GM23338 (cell line): Measurements from ENCODE around the gene RAB11FIP4. TPM values are rescaled to one million over a fixed set of nuclear protein-coding genes. Genes with fewer than 3 reads are reported as not detected.

ENCODE experiments used
- ATAC-seq: fragments of 200-7000 bp; cut with Tn5 transposase; 3 replicates; pipeline ENCODE4 v1.9.1; 2020
- DNase-seq: peaks from one replicate; pipeline ENCODE4 v3.0.0-alpha.2; 2015; ENCODE audit warnings: low spot score
- H2AFZ ChIP-seq: fragments of 200-600 bp; sonication (generic); 2 replicates; pipeline ENCODE4 v1.8.0; 2016; ENCODE audit warnings: antibody characterized with exemption, mild to moderate bottlenecking, moderate library complexity
- H3F3A ChIP-seq: fragments of 200-600 bp; sonication (generic); replicated peaks from 2 replicates; pipeline ENCODE4 v1.8.0; 2017; ENCODE audit warnings: antibody characterized with exemption, mixed run types, low read depth
- H3K27ac ChIP-seq: fragments of 200-600 bp; sonication (generic); 2 replicates; pipeline ENCODE4 v1.6.1; 2016; ENCODE audit warnings: low read depth
- H3K27me3 ChIP-seq: fragments of 200-600 bp; sonication (generic); 2 replicates; pipeline ENCODE4 v1.8.0; 2016; ENCODE audit warnings: mild to moderate bottlenecking, mixed run types, moderate library complexity; ENCODE audit not compliant: insufficient read depth
- H3K36me3 ChIP-seq: fragments of 200-600 bp; sonication (generic); 2 replicates; pipeline ENCODE4 v1.8.0; 2016; ENCODE audit warnings: mild to moderate bottlenecking; ENCODE audit not compliant: insufficient read depth
- H3K4me1 ChIP-seq: fragments of 200-600 bp; sonication (generic); 2 replicates; pipeline ENCODE4 v1.8.0; 2016; ENCODE audit warnings: mild to moderate bottlenecking, moderate library complexity; ENCODE audit not compliant: insufficient read depth
- H3K4me2 ChIP-seq: fragments of 200-600 bp; sonication (generic); 2 replicates; pipeline ENCODE4 v1.7.1; 2017; ENCODE audit warnings: mixed run types
- H3K4me3 ChIP-seq: fragments of 200-600 bp; sonication (generic); 2 replicates; pipeline ENCODE4 v1.6.1; 2016; ENCODE audit warnings: mixed run types
- H3K79me2 ChIP-seq: fragments of 200-600 bp; sonication (generic); replicated peaks from 2 replicates; pipeline ENCODE4 v1.8.0; 2017; ENCODE audit warnings: mild to moderate bottlenecking; ENCODE audit not compliant: insufficient read depth
- H3K9me2 ChIP-seq: fragments of 200-600 bp; sonication (generic); 2 replicates; pipeline ENCODE4 v1.8.0; 2017; ENCODE audit not compliant: insufficient read depth
- H4K20me1 ChIP-seq: fragments of 200-600 bp; sonication (generic); replicated peaks from 2 replicates; pipeline ENCODE4 v1.8.0; 2017; ENCODE audit warnings: mild to moderate bottlenecking; ENCODE audit not compliant: insufficient read depth
- H3K27ac Mint-ChIP-seq: 2 replicates; pipeline ENCODE4 v1.8.0; 2020; ENCODE audit warnings: inconsistent platforms, mild to moderate bottlenecking, moderate library complexity, mixed read lengths
- H3K27me3 Mint-ChIP-seq: 3 replicates; pipeline ENCODE4 v1.8.0; 2022; ENCODE audit warnings: low read depth, mild to moderate bottlenecking, moderate library complexity, mixed read lengths, inconsistent platforms; ENCODE audit not compliant: insufficient read depth, poor library complexity
- H3K36me3 Mint-ChIP-seq: 3 replicates; pipeline ENCODE4 v1.8.0; 2021; ENCODE audit warnings: low read depth, mild to moderate bottlenecking, inconsistent platforms, moderate library complexity, mixed read lengths
- H3K4me1 Mint-ChIP-seq: 3 replicates; pipeline ENCODE4 v1.8.0; 2020; ENCODE audit warnings: mild to moderate bottlenecking, inconsistent platforms, mixed read lengths
- H3K4me3 Mint-ChIP-seq: 3 replicates; pipeline ENCODE4 v1.8.0; 2021; ENCODE audit warnings: moderate library complexity, mild to moderate bottlenecking, inconsistent platforms, mixed read lengths
- H3K9me3 Mint-ChIP-seq: 3 replicates; pipeline ENCODE4 v1.8.0; 2020; ENCODE audit warnings: moderate library complexity, mild to moderate bottlenecking, inconsistent platforms, mixed read lengths
- CREB1 ChIP-seq: fragments of 250-450 bp; sonication (Bioruptor Pico); IDR thresholded peaks from 2 replicates; pipeline ENCODE4 v1.5.0; 2020; ENCODE audit warnings: low read depth, mild to moderate bottlenecking, moderate library complexity
- CTCF ChIP-seq, 2 experiments: fragments of 200-600 bp in 1 of 2; sonication (generic) in 1 of 2; conservative IDR thresholded peaks; 2 replicates each; pipeline versions ENCODE4 v1.5.1 to v1.6.1; 2016 to 2017; ENCODE audit warnings: antibody characterized with exemption in 2 of 2, low read depth in 2 of 2, mild to moderate bottlenecking in 2 of 2, moderate library complexity in 1 of 2
- ETS1 ChIP-seq: IDR thresholded peaks from 2 replicates; pipeline ENCODE4 v1.6.1; 2016; ENCODE audit warnings: antibody characterized with exemption
- EZH2 ChIP-seq: fragments of 200-600 bp; sonication (generic); IDR thresholded peaks from one replicate; pipeline ENCODE4 v1.8.0; 2017; ENCODE audit warnings: antibody characterized with exemption, mild to moderate bottlenecking, low read depth; ENCODE audit not compliant: unreplicated experiment
- EZH2phosphoT487 ChIP-seq: fragments of 200-600 bp; sonication (generic); IDR thresholded peaks from one replicate; pipeline ENCODE4 v1.8.1; 2018; ENCODE audit warnings: antibody characterized with exemption; ENCODE audit not compliant: unreplicated experiment
- JUNB ChIP-seq: IDR thresholded peaks from one replicate; pipeline ENCODE4 v1.6.1; 2016; ENCODE audit warnings: antibody characterized with exemption; ENCODE audit not compliant: unreplicated experiment
- NANOG ChIP-seq: IDR thresholded peaks from 2 replicates; pipeline ENCODE4 v1.6.1; 2016; ENCODE audit warnings: antibody characterized with exemption, borderline replicate concordance
- POLR2AphosphoS5 ChIP-seq: IDR thresholded peaks from 2 replicates; pipeline ENCODE4 v1.6.1; 2016; ENCODE audit warnings: antibody characterized with exemption, low read depth
- REST ChIP-seq: IDR thresholded peaks from one replicate; pipeline ENCODE4 v1.6.1; 2018; ENCODE audit warnings: antibody characterized with exemption; ENCODE audit not compliant: unreplicated experiment
- STAT1 ChIP-seq: IDR thresholded peaks from one replicate; pipeline ENCODE4 v1.6.1; 2016; ENCODE audit warnings: antibody characterized with exemption; ENCODE audit not compliant: unreplicated experiment
- ZNF114 ChIP-seq: fragments of 250-450 bp; sonication (Bioruptor Pico); IDR thresholded peaks from 2 replicates; pipeline ENCODE4 v1.5.0; 2020; ENCODE audit warnings: mild to moderate bottlenecking, moderate library complexity
- ZNF331 ChIP-seq: fragments of 250-450 bp; sonication (Bioruptor Pico); IDR thresholded peaks from 2 replicates; pipeline ENCODE4 v1.5.0; 2020; ENCODE audit warnings: low read depth, mild to moderate bottlenecking, moderate library complexity
- ZNF462 ChIP-seq: fragments of 250-450 bp; sonication (Bioruptor Pico); IDR thresholded peaks from 2 replicates; pipeline ENCODE4 v1.5.0; 2020; ENCODE audit warnings: mild to moderate bottlenecking, moderate library complexity
- polyA plus RNA-seq: library from polyadenylated mRNA; unstranded; fragments of >200 nt; fragmentation: Nextera tagmentation; extraction: Ambion mirVana; gene quantifications from 2 replicates; pipeline ENCODE4 v1.2.1, GENCODE V29; 2016
- total RNA-seq: library from RNA; depleted of rRNA; stranded (reverse); fragments of >200 nt; shearing (Covaris generic); gene quantifications from 2 replicates; pipeline ENCODE4 v1.2.3, GENCODE V29; 2014

Gene RAB11FIP4
- total and polyA plus RNA-seq, 2 experiments from 2014 or later: 26.0 to 65.6 TPM

GRCh38 chr17:31530391-31530985, 139.0 kb downstream of the RAB11FIP4 start:
- Mint-ChIP-seq H3K9me3 (no peaks in the 10 kb centered on the region), H3K36me3 (peaks cover 14% of the 10 kb centered on the region), H3K4me1 (peaks cover 6% of the 10 kb centered on the region), H3K27me3 (peaks cover 9% of the 10 kb centered on the region), H3K27ac (no peak overlapping the region), H3K4me3 (no peak overlapping the region)
- Histone ChIP-seq H2AFZ (no peak overlapping the region), H3K9me2 (no peaks in the 10 kb centered on the region), H3K4me2 (no peak overlapping the region), H4K20me1 (no peaks in the 10 kb centered on the region; the same call in none of the 2 replicates), H3K36me3 (peaks cover 9% of the 10 kb centered on the region; the same call in 1 of the 2 replicates), H3K4me1 (no peaks in the 10 kb centered on the region; the same call in 1 of the 2 replicates), H3K4me3 (no peak overlapping the region), H3K27ac (no peak overlapping the region), H3F3A (no peaks in the 10 kb centered on the region), H3K79me2 (no peaks in the 10 kb centered on the region), H3K27me3 (no peaks in the 10 kb centered on the region)
- TF ChIP-seq JUNB (no peak), ZNF114 (CRISPR knock-in tag) (no peak), CREB1 (CRISPR knock-in tag) (no peak), REST (no peak), NANOG (no peak), EZH2phosphoT487 (no peak), STAT1 (no peak), ETS1 (no peak), EZH2 (no peak), CTCF (conservative IDR thresholded peaks at IDR 0.05; ENCODE audit: low read depth in 2 of 2) (no peak), ZNF462 (CRISPR knock-in tag) (no peak), POLR2AphosphoS5 (no peak), ZNF331 (CRISPR knock-in tag) (no peak)
- no peak for DNase-seq
- no peak for ATAC-seq
